Stimulated activated CD4-positive, alpha-beta T cell treated with anti-CD3 and anti-CD28 coated beads, Interleukin-12 subunit alpha, Interleukin-12 subunit beta, amount 100 ng/mL, for 24 hours (primary cell): ENCODE measurements around the gene BDP1.
"Not testable (repeated sequence)": the region's sequence is repeated elsewhere in the genome, so short reads cannot be mapped to it uniquely, and the experiment has no call there.

Experiments used
- DNase-seq, 2 experiments: peaks; one replicate each; pipeline ENCODE4 v3.0.0-alpha.2; 2020; ENCODE audit warnings: low read depth in 2 of 2

The BDP1 gene

GRCh38 chr5:71564895-71565294 lies 109.4 kb downstream of the BDP1 start:
- no peak for DNase-seq

- no peak for DNase-seq
Measured at GRCh38 chr5:71569748-71570509, 114.5 kb downstream of the BDP1 start.

DNA sequence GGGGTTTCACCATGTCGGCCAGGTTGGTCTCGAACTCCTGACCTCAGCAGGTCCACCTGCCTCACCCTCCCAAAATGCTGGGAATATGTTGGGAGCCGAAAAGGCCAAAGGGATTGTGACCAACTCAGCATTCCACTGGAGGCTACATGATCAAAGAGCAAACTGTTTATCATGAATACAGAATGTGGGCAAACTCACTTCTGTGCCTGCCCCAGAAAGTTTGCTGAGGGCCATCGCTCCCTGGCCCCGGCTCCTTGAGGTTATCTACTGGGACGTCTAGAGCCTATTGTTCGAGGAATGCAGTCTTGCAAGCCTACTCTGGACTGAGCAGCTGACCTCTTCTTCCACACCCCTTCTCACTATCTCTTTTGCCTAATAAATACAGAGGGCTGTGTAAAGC lies 116.4 kb downstream of the BDP1 start:
- not testable (repeated sequence) for DNase-seq

GRCh38 chr5:71573591-71573990 lies 118.1 kb downstream of the BDP1 start:
- DNase-seq, result no peak

- not testable (repeated sequence) for DNase-seq
Measured at GRCh38 chr5:71575588-71575987, 120.1 kb downstream of the BDP1 start.

- no peak for DNase-seq
Measured at GRCh38 chr5:71576241-71576640, 120.8 kb downstream of the BDP1 start.

DNA sequence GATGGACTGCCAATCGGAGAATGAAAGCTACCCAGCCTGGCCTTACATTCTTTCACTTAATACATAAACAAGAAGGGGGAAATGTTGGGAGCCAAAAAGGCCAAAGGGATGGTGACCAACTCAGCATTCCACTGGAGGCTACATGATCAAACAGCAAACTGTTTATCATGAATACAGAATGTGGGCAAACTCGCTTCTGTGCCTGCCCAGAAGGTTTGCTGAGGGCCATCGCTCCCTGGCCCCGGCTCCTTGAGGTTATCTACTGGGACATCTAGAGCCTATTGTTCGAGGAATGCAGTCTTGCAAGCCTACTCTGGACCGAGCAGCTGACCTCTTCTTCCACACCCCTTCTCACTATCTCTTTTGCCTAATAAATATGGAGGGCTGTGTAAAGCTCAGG lies 122.4 kb downstream of the BDP1 start:
- DNase-seq, result not testable (repeated sequence)

GRCh38 chr5:71582945-71583584 lies 127.6 kb downstream of the BDP1 start:
- no peak for DNase-seq

DNA sequence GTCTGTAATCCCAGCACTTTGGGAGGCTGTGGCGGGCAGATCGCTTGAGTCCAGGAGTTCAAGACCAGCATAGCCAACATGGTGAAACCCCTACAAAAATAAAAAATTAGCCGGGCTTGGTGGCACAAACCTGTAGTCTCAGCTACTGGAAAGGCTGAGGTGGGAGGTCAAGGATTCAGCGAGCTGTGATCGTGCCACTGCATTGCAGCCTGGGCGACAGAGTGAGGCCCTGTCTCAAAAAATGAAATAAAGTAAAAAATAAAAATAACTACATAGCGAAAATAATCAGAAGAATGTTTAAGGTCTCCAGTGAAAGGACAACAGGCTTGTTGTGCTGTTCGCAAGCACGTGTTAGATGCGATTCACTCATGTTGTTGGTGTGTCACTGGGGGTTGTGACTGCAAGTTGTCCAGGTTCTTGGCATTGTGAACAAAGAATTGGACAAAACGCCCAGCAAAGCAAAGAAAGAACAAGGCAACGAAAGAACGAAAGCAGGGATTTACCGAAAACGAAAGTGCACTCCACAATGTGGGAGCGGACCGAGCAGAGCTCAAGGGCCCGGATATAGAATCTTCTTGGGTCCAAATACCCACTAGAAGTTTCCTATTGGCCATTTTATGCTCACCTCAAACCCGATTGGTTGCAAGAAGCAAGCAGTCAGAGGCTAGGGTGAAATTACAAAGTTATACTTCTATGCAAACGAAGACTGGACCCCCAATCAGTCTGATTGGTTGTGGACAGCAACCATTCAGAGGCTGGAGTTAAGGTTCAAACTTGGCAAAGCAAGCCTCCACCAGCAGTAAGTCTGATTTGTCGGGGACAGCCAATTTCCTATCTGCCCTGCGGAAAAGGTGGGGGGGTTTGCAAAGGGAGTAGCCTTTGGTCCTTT lies 130.8 kb downstream of the BDP1 start:
- DNase-seq, result no peak

- DNase-seq, result peak; percentile 90 to 96
Measured at GRCh38 chr5:71586941-71587765, 131.7 kb downstream of the BDP1 start, which contains the start of gene MCCC2. Gene MCCC2 (plus strand): TSS chr5:71587340. CDS start chr5:71587426, 86 bp downstream.

- no peak for DNase-seq
Measured at GRCh38 chr5:71587766-71588532, 132.5 kb downstream of the BDP1 start.

DNA sequence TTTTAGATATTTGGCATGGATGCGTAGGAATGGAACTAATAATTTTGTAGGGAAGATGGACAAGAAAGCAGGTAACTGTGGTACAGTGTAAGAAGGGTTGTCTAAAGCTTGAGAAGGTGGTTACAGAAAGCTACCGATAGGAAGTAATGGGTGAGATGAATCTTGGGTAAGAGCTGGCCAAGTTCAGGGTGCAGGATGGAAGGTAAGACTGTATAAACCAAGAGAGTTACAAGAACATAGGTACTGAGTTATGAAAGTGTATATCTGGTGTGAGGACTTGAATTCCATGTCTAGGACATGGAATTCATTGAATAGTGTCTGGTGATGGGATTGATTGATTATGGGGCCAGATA lies 133.1 kb downstream of the BDP1 start:
- DNase-seq, result no peak

DNA sequence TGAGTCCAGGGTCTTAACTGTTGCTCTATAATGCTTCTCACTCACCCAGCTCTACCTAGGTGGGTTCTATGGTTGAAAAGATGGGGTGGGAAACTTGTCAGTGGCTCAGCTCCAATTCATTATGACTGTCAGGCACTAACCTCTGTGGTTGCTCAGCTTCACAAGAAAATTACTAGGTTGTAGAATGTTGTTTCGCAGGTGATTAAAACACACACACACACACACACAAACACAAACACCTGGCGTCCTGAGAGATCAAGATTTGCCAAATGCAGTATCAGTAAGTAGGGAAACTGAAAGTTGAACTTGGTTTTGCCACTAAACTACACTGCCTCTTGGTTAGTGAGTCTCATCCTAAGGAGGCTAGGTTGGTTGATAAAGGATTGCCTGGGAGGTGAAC lies 134.5 kb downstream of the BDP1 start:
- DNase-seq, result no peak

DNA sequence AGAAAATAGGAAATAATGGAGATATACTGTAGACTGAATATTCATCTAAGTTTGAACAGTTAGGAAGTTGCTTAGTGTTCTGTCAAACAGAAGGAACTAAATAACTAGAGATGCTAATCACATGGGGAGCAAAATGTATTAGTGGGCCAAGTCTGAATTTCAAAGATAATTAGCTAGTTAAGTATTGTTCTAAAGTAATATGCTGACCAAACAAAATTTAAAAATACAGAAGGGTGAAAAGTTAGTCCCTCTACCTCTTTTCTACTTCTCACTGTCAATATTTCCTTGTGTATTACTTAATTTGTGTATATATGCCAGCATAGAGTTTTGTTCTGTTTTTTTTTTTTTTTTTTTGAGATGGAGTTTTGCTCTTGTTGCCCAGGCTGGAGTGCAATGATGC lies 135.6 kb downstream of the BDP1 start:
- DNase-seq, result no peak

- DNase-seq, result no peak
Measured at GRCh38 chr5:71596169-71596568, 140.7 kb downstream of the BDP1 start.

DNA sequence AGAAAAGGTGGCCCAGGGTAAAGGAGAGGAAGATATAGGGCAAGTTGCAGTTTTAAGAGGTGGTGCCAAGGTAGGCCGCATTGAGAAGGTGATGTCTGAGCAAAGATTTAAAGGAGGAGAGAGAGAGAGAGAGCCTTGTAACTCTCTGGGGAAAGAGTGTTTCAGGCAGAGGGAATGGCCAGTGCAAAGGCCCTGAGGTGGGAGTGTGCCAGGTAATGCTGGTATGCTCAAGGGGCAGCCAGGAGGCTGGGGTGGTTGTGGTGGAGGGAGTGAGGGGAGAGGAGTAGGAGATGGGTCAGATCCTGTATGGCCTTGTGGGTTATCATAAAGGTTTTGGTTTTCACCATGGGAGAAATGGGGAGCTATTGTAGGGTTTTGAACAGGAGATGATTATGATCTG lies 141.6 kb downstream of the BDP1 start:
- no peak for DNase-seq

DNA sequence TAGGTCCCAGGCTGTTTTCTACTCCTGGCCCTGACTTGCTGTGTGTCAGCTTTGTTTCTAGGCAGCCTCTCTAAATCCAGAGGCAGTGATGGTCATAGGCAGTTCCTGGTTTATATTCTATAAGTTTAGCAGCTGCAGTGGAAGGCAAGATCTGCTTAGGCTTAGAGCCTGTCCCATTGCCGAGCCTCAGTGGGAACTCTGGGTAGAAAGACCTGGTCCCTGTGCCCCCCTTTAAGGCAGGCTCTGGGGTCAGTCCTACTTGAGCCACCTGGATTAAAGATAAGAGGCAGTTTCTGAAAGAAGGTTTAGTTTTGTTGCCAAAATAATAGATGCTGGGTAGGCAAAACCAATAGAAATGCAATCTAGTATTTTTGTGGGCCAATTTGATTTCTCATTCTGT lies 145.3 kb downstream of the BDP1 start:
- no peak for DNase-seq

- DNase-seq, result peak; percentile 44 to 52
Measured at GRCh38 chr5:71601222-71602026, 146.0 kb downstream of the BDP1 start.

DNA sequence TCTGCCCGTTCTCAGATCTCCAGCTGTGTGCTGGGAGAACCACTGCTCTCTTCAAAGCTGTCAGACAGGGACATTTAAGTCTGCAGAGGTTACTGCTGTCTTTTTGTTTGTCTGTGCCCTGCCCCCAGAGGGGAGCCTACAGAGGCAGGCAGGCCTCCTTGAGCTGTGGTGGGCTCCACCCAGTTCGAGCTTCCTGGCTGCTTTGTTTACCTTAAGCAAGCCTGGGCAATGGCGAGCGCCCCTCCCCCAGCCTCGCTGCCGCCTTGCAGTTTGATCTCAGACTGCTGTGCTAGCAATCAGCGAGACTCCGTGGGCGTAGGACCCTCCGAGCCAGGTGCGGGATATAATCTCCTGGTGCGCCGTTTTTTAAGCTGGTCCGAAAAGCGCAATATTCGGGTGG lies 154.5 kb downstream of the BDP1 start:
- DNase-seq, result not testable (repeated sequence)

GRCh38 chr5:71615809-71616208 lies 160.4 kb downstream of the BDP1 start:
- no peak for DNase-seq
